Stimulated activated naive CD8-positive, alpha-beta T cell treated with anti-CD3 and anti-CD28 coated beads, Interleukin-15, amount 100 ng/mL, for 72 hours (primary cell): Measurements from ENCODE around the gene PPP1R3G.
"Not testable (repeated sequence)": the region's sequence is repeated elsewhere in the genome, so short reads cannot be mapped to it uniquely, and the experiment has no call there.

ENCODE experiments used
- ATAC-seq: fragments of 150-1000 bp; cut with Tn5 transposase; 2 replicates; pipeline ENCODE4 v1.10.0; 2021; ENCODE audit warnings: mild to moderate bottlenecking, moderate library complexity
- DNase-seq, 2 donors: peaks; one replicate each; pipeline ENCODE4 v3.0.0; 2021 to 2022
- H3K27ac Mint-ChIP-seq, 2 donors: one replicate each; pipeline ENCODE4 v1.8.0; 2022; ENCODE audit warnings: mild to moderate bottlenecking in 2 of 2, mixed read lengths in 2 of 2, moderate library complexity in 2 of 2
- H3K27me3 Mint-ChIP-seq: one replicate; pipeline ENCODE4 v1.8.0; 2022; ENCODE audit warnings: mixed read lengths
- H3K4me1 Mint-ChIP-seq: one replicate; pipeline ENCODE4 v1.8.0; 2022; ENCODE audit warnings: mild to moderate bottlenecking, mixed read lengths
- H3K4me3 Mint-ChIP-seq, 2 donors: one replicate each; pipeline ENCODE4 v1.8.0; 2022; ENCODE audit warnings: mild to moderate bottlenecking in 2 of 2, mixed read lengths in 2 of 2, moderate library complexity in 1 of 2
- H3K9me3 Mint-ChIP-seq, 2 donors: one replicate each; pipeline ENCODE4 v1.8.0; 2022; ENCODE audit warnings: mixed read lengths in 2 of 2

The PPP1R3G gene

DNA sequence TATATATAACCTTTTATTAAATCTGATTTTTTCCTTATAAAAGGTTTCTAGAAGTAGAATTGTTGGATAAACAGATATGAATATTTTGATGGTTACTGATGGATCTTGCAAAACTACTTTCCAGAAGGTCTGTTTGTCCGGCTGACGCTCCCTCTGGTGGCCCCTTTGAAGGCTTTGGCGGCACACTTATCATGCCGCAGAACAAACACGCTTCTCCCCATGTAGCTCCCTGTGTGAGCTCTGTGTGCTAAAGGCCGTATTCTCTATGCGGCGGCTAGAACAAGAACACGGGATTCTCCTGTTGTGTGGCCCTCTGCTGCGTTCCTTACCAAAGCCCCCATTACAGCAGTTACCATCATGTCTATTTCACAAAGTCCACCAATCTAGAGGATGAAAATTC is 30.0 kb downstream of the PPP1R3G start:
- ATAC-seq (no peak), DNase-seq (no peak)
- Mint-ChIP-seq H3K4me3 (no peak overlapping the region), H3K9me3 (no peaks in the 10 kb centered on the region), H3K27me3 (no peaks in the 10 kb centered on the region), H3K27ac (no peak overlapping the region), H3K4me1 (peaks cover 6% of the 10 kb centered on the region)

DNA sequence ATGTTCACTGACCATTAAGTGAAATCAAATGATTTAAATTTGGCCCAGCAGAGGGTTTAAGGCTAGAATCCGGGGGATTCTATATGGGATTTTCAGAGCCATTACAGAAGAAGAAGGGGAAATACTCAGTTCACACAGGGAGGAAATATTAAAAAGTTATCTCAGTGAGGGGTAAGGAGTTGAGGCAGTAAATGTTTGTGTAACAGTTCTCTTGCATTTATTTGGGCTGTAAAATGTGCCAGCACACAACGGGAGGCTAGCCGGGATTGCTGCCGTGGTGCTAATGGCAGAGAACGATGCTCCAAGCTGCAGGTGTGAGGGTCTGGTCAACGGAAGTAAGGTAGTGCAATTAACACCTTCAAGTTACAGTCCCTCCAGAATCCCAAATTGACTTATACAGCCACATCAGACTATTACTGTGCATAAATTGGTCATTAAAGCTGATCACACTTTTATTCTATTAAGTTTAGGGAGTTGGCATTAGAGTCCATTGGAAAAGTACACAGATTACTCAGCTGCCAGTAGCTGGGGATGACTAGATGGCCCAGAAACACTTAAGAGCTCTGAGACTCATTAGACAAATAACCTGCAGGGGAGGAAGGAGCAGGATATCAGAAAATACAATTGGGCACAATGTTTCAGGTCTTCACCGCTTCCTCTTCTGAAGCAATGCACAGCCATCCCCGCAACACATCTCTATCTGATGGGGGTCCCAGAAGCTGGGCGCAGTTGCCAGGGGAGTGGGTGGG is 31.3 kb downstream of the PPP1R3G start:
- Mint-ChIP-seq H3K27ac (peak overlapping the region in 1 of 2 donors; percentile 8), H3K4me1 (peaks cover 6% of the 10 kb centered on the region), H3K27me3 (no peaks in the 10 kb centered on the region), H3K4me3 (no peak overlapping the region), H3K9me3 (no peaks in the 10 kb centered on the region)
- ATAC-seq (no peak), DNase-seq (no peak)

DNA sequence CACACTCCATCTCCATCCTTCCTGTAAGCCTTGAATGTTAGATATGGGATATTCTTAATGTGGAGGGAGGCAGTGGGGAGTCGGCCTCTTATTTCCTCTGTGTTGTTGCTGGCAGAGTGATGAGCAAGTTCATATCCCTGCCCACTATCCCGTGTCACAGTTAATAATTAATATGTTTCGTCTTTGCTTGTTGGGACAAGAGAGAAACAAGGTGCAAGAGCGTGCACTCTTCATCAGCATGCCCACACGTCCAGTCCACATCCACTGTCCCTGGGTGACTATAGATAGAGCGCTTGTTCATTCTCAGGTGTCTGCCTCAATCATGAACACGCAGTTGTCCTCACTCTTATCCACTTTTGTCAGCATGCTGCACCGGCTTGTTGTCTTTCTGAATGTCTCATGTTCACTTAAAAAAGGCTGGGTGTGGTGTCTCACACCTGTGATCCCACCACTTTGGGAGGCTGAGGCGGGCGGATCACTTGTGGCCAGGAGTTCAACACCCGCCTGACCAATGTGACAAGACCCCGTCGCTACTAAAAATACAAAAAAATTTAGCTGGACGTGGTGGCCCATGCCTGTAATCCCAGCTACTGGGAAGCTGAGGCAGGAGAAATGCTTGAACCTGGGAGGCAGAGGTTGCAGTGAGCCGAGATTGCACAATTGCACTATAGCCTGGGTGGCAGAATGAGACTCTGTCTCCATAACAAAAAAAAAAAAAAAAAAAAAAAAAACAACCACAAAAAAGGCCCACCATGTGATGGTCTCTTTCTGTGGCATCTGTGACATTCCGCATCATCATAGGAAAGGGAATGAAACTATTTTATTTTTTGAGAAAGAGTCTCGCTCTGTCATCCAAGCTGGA is 34.2 kb downstream of the PPP1R3G start:
- H3K9me3 Mint-ChIP-seq: no peaks in the 10 kb centered on the region
- H3K27ac Mint-ChIP-seq: no peak overlapping the region
- H3K4me3 Mint-ChIP-seq: no peak overlapping the region
- no peak for ATAC-seq
- no peaks in the 10 kb centered on the region for H3K4me1 Mint-ChIP-seq
- DNase-seq: no peak
- no peaks in the 10 kb centered on the region for H3K27me3 Mint-ChIP-seq

DNA sequence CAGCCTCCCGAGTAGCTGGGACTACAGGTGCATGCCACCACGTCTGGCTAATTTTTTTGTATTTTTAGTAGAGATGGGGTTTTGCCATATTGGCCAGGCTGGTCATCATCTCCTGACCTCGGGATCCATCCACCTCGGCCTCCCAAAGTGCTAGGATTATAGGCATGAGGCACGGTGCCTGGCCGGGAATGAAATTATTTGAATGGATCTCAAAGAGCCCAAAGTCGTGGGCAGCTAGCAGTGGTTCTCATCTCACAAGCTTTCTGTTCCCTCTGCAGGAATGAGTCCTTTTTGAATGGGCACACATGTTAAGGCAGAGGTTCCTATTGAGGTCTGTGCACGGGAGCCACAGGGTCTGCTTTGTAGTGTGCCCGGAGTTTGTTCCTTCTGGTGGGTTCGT is 34.9 kb downstream of the PPP1R3G start:
- Mint-ChIP-seq H3K27me3 (no peaks in the 10 kb centered on the region), H3K4me1 (no peaks in the 10 kb centered on the region), H3K27ac (no peak overlapping the region), H3K4me3 (no peak overlapping the region), H3K9me3 (no peaks in the 10 kb centered on the region)
- DNase-seq: no peak
- no peak for ATAC-seq

DNA sequence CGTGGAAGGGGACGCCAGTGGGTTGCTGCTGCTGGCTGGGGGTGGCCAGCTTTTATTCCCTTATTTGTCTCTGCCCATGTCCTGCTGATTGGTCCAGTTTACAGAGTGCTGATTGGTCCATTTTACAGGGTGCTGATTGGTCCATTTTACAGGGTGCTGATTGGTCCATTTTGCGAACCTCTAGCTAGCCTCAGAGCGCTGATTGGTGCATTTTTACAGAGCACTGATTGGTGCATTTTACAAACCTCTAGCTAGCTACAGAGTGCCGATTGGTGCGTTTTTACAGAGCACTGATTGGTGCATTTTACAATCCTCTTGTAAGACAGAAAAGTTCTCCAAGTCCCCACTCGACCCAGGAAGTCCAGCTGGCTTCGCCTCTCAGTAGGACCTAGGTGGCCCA is 35.4 kb downstream of the PPP1R3G start:
- not testable (repeated sequence) for H3K4me1 Mint-ChIP-seq, H3K27ac Mint-ChIP-seq, H3K4me3 Mint-ChIP-seq

DNA sequence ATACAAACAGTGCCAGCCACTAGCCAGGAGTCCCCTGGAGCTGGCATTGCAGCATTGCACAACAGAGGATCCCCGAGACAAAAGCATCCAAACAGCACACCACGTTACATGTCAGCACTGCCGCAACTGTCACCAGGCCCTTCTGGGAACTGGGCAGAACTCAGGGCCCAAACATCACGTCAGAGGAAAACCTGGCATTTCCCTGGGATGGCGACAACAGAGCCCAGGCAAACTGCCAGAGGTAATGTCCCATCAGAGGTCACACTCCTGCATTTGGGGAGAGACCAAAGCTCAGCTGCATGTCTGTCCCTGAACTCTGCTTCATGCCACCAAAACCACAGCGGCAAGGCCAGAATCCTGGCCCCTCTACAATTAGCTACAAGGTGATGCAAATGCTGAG is 36.3 kb downstream of the PPP1R3G start:
- Mint-ChIP-seq H3K9me3 (no peaks in the 10 kb centered on the region), H3K4me3 (no peak overlapping the region), H3K27ac (no peak overlapping the region), H3K27me3 (no peaks in the 10 kb centered on the region), H3K4me1 (no peaks in the 10 kb centered on the region)
- DNase-seq: no peak
- ATAC-seq: no peak

More for the DNA sequence above, 35.4 kb downstream of the PPP1R3G start:
- H3K27me3 Mint-ChIP-seq, DNase-seq, H3K9me3 Mint-ChIP-seq, ATAC-seq: not testable (repeated sequence)

DNA sequence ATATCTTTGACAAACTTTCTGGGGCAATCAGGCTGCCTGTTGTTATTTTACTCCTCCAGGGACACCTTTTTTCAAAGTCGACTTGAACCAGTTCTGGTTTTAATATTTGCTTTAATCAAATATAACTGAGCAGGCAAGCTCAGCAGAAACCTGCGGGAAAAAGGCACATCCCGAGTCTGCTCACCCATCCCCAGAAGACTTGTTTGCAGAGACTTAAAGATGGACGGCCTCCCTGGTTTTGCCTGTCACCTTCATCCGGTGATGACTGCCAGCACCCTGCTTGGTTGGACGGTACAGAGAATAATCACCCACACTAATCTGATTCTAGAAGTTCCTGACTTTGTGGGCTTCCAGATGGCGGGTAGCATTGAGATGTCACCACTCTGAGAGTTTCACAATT is 36.8 kb downstream of the PPP1R3G start:
- Mint-ChIP-seq H3K9me3 (no peaks in the 10 kb centered on the region), H3K27ac (no peak overlapping the region), H3K4me1 (no peaks in the 10 kb centered on the region), H3K27me3 (no peaks in the 10 kb centered on the region), H3K4me3 (no peak overlapping the region)
- ATAC-seq (no peak), DNase-seq (no peak)

DNA sequence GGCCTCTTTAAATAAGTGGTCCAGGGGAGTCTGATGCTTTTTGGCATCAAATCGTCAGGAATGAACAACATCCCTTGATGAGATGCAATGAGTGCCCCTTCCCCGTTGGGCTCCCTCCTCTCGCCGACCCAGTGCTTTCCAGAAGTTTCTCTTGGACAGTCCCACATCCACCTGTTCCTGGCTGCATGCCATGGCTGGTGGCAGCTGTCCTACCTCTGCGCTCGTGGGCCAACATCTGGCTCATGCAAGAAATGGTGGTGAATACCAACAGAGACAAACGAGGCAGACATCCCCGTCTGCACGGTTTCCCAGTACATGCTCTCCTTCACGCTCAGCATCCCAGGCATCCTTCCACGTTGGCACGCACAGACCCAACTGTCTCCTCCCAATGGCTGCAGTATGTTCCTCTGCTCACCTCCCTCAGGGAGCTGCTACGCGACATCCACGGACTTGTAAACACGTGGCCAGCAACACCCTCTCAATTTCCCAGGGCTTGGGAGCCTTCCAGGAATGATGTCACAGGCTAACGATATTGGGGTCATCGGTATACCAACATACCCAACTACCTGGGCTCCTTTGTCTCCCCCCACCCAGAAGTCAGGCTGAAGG is 37.5 kb downstream of the PPP1R3G start:
- ATAC-seq (no peak), DNase-seq (no peak)
- no peaks in the 10 kb centered on the region for H3K9me3 Mint-ChIP-seq
- H3K27ac Mint-ChIP-seq: no peak overlapping the region
- no peaks in the 10 kb centered on the region for H3K4me1 Mint-ChIP-seq
- no peaks in the 10 kb centered on the region for H3K27me3 Mint-ChIP-seq
- H3K4me3 Mint-ChIP-seq: no peak overlapping the region

DNA sequence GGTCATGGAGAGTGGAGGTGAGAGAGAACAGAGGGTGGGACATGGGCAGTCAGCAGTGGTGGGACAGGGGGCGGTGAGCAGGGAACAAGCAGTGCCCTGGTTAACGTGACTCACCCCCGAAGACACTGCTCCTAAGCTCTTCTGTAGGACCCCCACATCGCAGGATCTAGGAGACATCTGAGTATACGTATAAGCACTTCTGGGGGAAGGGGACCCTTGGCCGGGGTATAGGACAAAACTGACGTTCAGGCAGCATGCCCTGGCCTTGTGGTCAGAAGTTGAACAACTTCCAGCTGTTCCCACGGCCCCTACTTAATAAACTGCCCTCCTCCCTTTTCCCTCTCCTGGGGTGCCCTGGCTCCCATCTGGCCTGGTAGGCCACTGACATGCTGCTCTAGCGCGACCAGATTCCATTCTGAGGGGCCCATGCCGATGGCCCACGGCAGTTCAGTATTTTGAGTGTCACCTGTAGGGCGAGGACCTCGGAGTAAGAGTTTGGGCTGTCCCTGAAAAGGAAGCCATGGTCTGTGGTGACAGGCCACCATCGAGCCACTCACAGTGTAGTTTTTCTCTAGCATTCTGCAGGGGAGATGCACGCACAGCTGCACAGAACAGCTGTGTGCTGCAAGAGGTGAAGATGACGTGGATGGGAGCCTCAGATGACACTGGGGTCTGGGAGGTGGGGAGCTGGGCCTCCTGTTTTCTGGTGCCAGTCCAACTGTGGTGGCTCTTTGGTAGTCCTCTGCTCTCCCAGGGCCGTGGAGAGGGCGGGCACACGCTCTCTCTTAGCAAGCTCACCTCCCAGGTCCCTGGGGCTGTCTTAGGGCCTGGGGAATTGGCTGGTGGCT is 38.4 kb downstream of the PPP1R3G start:
- DNase-seq (no peak), ATAC-seq (no peak)
- Mint-ChIP-seq H3K4me1 (no peaks in the 10 kb centered on the region), H3K27ac (no peak overlapping the region), H3K4me3 (no peak overlapping the region), H3K9me3 (no peaks in the 10 kb centered on the region), H3K27me3 (no peaks in the 10 kb centered on the region)

DNA sequence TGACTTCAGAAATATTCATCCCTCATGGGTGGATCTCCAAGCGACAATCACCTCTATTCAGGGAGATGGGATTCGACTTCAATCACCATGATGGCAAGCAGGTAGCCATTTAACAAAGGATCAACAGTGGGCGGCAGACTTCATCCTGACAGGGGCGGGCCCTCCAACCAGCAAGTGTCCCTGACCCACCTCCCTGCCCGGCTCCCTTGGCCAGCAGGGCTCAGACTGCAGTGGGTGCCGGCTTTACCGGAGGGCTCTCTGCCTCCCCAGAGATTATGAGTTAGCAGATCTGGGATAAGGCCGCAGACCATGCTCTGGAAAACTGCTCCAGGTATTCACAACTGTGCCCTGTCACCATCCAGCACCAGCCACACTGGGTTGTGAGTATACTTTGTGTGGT is 39.4 kb downstream of the PPP1R3G start:
- H3K27ac Mint-ChIP-seq: no peak overlapping the region
- H3K27me3 Mint-ChIP-seq: no peaks in the 10 kb centered on the region
- no peaks in the 10 kb centered on the region for H3K9me3 Mint-ChIP-seq
- no peak for DNase-seq
- no peak overlapping the region for H3K4me3 Mint-ChIP-seq
- ATAC-seq: no peak
- H3K4me1 Mint-ChIP-seq: no peaks in the 10 kb centered on the region

DNA sequence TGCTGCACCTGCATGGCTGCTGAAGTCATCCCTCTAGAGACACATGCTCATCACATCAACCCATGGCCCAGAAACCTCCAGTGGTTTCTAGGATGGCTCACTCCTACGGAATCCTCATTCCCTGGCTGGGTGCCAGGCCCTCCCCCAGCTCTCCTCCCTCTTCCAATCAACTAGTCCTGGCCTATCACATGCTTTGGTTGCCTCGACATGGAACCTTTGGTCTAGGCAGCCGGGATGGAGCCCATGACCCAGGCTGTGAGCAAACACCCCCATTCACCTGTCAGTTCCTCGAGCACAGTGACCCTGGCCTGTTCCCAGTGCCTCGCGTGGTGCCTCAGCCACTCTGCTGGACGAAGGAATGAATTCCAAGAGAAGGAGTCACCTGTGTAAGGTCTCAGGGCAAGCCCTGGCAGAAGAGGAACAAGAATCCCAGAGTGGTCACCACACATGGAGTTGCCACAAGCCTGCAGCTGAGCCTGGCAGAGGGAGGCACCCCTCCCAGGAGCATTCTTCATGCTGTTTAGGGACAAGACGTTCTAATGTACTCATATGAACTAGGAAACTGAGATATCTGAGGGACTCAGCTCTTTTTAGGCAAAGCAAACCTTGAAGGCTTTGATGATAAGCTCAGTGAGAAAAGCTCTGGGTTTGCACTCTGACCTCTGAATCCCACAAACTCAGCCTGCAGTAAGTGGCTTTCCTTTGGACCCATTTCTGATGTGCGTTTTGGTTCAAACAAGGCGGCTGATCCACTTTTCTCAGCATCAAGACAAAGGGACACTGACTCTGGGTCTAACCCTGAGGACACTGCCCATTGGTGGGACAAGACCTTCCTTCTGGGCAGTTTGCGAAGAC is 40.2 kb downstream of the PPP1R3G start:
- H3K27ac Mint-ChIP-seq: no peak overlapping the region
- DNase-seq: no peak
- H3K27me3 Mint-ChIP-seq: no peaks in the 10 kb centered on the region
- no peaks in the 10 kb centered on the region for H3K9me3 Mint-ChIP-seq
- no peak overlapping the region for H3K4me3 Mint-ChIP-seq
- no peaks in the 10 kb centered on the region for H3K4me1 Mint-ChIP-seq
- ATAC-seq: no peak

DNA sequence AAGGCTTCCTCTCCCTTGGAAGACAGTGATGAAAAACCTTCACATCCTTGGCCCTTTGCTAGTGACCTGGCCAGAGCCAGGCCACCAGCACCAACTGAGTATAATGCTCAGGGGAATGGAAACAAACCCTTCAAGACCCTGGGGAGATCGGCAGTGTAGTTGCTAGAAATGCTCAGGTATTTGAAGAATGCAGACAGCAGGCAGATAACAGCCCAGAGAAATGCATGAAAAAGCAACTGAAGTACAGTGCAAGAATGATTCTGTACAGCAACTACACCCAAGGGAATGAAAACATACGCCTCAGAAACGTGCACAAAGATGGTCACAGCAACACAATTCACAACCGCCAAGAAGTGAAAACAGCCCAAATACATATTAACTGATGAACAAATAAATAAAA is 41.1 kb downstream of the PPP1R3G start:
- DNase-seq (no peak), ATAC-seq (no peak)
- no peak overlapping the region for H3K27ac Mint-ChIP-seq
- no peak overlapping the region for H3K4me3 Mint-ChIP-seq
- H3K9me3 Mint-ChIP-seq: no peaks in the 10 kb centered on the region
- no peaks in the 10 kb centered on the region for H3K27me3 Mint-ChIP-seq
- no peaks in the 10 kb centered on the region for H3K4me1 Mint-ChIP-seq

DNA sequence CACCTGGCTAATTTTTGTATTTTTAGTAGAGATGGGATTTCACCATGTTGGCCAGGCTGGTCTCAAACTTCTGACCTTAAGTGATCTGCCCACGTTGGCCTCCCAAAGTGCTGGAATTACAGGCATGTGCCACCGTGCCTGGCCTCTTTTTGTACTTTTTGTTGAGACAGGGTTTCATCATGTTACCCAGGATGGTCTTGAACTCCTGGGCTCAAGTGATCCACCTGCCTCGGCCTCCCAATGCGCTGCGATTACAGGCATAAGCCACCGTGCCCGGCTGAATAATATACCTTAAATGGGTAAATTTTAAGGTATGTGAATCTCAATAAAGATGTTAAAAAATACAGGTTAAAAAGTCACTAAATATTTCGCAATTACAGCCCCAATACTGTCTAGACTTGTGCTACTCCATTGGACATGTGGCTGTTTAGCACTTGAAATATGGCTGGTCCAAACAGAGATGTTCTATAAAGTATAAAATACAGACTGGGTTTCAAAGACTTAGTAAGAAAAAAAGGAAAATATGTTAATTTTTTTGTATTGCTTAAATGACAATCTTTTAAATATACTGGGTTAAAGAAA is 42.1 kb downstream of the PPP1R3G start:
- no peak for ATAC-seq
- DNase-seq: no peak
- Mint-ChIP-seq H3K4me1 (no peaks in the 10 kb centered on the region), H3K27me3 (no peaks in the 10 kb centered on the region), H3K4me3 (no peak overlapping the region), H3K27ac (no peak overlapping the region), H3K9me3 (no peaks in the 10 kb centered on the region)

DNA sequence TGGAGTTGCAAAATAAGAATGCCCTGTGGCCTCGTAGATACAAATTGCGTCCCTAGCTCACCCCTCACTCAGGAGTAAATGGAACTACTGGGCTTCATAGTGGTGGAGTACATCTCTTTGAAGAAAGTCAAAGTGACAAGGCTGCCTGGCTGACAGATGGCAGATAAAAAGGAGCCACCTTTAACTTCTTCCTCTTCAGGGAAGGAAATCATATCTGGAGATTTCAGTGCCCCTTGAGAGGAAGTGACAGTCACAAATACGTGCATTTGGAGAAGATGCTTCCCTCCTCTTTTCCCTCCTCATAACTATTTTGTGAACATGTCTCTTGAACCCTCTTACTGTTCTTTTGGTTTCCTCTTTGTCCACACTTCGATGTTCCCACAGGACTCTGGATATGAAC is 43.2 kb downstream of the PPP1R3G start:
- DNase-seq (no peak), ATAC-seq (no peak)
- H3K4me3 Mint-ChIP-seq: no peak overlapping the region
- H3K27me3 Mint-ChIP-seq: no peaks in the 10 kb centered on the region
- no peaks in the 10 kb centered on the region for H3K9me3 Mint-ChIP-seq
- H3K27ac Mint-ChIP-seq: no peak overlapping the region
- H3K4me1 Mint-ChIP-seq: no peaks in the 10 kb centered on the region
